Omental fat pad (tissue), 4 donors: ENCODE measurements around the gene DOCK4. TPM values are rescaled to one million over a fixed set of nuclear protein-coding genes. Genes with fewer than 3 reads are reported as not detected.

Experiments
- ATAC-seq: fragments of 150-250 bp; one replicate; pipeline ENCODE4 v1.9.1; 2016; ENCODE audit warnings: mild to moderate bottlenecking, moderate library complexity; ENCODE audit not compliant: low FRiP score
- DNase-seq: peaks from one replicate; pipeline ENCODE4 v3.0.0-alpha.2; 2019; ENCODE audit warnings: low spot score
- total RNA-seq, 4 donors: library from RNA; depleted of rRNA; stranded (reverse); fragments of >200 nt; gene quantifications; one replicate each; pipeline ENCODE4 v1.1.0, GENCODE V29; 2016
- TF ChIP-seq, protein P1 (sequence below), 3 donors: fragments of 450-650 bp; IDR thresholded peaks; one replicate each; pipeline ENCODE4 v1.5.1; 2016 to 2017; ENCODE audit warnings: antibody characterized with exemption in 3 of 3, mild to moderate bottlenecking in 3 of 3, moderate library complexity in 2 of 3

DOCK4 gene
- total RNA-seq, 4 donors from 2014 or later: 47.5 to 86.9 (median 59.7) TPM

- no peak for DNase-seq
- no peak for ATAC-seq
- TF ChIP-seq, protein P1, sequence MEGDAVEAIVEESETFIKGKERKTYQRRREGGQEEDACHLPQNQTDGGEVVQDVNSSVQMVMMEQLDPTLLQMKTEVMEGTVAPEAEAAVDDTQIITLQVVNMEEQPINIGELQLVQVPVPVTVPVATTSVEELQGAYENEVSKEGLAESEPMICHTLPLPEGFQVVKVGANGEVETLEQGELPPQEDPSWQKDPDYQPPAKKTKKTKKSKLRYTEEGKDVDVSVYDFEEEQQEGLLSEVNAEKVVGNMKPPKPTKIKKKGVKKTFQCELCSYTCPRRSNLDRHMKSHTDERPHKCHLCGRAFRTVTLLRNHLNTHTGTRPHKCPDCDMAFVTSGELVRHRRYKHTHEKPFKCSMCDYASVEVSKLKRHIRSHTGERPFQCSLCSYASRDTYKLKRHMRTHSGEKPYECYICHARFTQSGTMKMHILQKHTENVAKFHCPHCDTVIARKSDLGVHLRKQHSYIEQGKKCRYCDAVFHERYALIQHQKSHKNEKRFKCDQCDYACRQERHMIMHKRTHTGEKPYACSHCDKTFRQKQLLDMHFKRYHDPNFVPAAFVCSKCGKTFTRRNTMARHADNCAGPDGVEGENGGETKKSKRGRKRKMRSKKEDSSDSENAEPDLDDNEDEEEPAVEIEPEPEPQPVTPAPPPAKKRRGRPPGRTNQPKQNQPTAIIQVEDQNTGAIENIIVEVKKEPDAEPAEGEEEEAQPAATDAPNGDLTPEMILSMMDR (IDR thresholded peaks at IDR 0.05): no peak
Observed at GRCh38 chr7:112063974-112064373, 142.2 kb downstream of the DOCK4 start.

GRCh38 chr7:112061051-112061450 lies 145.1 kb downstream of the DOCK4 start:
- TF ChIP-seq, protein P1 (IDR thresholded peaks at IDR 0.05): no peak
- DNase-seq: no peak
- no peak for ATAC-seq

- TF ChIP-seq, protein P1 (IDR thresholded peaks at IDR 0.05): no peak
- no peak for DNase-seq
- ATAC-seq: no peak
Observed at GRCh38 chr7:112060625-112061024, 145.6 kb downstream of the DOCK4 start.

- DNase-seq (no peak), ATAC-seq (no peak)
- TF ChIP-seq, protein P1 (IDR thresholded peaks at IDR 0.05): no peak
Observed at GRCh38 chr7:112059675-112060074, 146.5 kb downstream of the DOCK4 start.

- no peak for ATAC-seq
- TF ChIP-seq, protein P1 (IDR thresholded peaks at IDR 0.05): no peak
Observed at GRCh38 chr7:112058686-112059085, 147.5 kb downstream of the DOCK4 start.

DNA sequence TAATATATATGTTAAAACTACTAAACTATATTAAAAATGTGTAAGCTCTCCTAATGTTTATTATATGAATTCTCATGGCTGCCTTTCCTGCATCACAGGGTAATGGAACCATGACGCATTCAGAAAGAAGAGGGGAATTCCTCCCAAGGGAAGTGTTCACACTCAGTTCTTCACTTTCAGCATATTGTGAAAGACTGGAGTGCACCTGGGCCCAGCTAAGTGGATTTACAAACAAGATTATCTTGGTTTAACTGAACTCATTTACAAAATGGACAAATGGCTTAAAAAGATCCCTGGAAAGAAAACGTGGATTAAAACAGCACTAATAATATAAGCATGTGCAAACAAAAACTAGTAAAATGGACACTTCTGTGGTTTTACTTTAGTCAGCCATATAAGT lies 149.8 kb downstream of the DOCK4 start:
- TF ChIP-seq, protein P1 (IDR thresholded peaks at IDR 0.05): no peak
- no peak for ATAC-seq
- no peak for DNase-seq

More at GRCh38 chr7:112058686-112059085, 147.5 kb downstream of the DOCK4 start:
- DNase-seq: no peak

DNA sequence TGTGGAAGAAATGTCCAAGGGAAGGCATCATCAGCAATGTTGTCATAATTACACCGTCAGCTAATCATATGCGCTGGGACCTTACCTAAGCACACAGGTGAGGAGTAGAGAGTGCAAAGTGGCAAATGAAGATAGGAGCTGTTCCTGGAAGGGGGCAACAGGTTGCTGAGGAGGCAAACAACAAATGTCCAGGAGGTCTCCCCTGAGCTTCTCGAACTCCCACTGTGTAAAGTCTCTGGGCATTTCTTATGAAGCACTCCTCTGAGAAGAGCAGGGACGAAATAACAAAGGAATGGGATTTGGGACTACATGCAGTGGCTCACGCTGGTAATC lies 152.5 kb downstream of the DOCK4 start:
- TF ChIP-seq, protein P1 (IDR thresholded peaks at IDR 0.05): no peak
- no peak for DNase-seq
- no peak for ATAC-seq
